ENCODE data around the gene FYB1. TPM values are rescaled to one million over a fixed set of nuclear protein-coding genes. Genes with fewer than 3 reads are reported as not detected.

FYB1 gene
- total and polyA plus RNA-seq, 2 of the 4 experiments (the other 2 are of a cell fraction) = not detected

DNA sequence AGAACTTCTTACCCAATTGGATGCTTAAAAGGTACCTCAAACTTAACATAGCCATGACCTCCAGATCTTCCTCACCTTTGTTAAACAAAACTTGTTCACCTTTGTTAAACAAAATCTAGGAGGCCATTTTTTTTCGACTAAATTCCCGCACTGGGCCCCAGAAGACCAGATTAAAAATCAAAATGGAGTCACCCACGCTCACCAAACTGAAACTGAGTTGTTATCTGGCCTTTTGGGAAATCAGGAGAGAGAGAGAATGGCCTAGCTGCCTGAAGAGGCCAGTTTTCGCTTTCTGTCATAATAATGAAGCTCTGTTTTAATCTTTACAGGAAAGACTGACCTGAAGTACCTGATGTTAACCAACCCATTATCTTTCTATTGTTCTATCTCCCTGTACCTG lies 69.4 kb downstream of the FYB1 start:
- H3K36me3 ChIP-seq (ENCODE audit: control insufficient read depth, insufficient read depth, low read length) = no peaks in the 10 kb centered on the region
- no CpG with 5 or more reads among the region's 4 CpGs for WGBS, 2 experiments (ENCODE audit: extremely low coverage in 2 of 2, insufficient read length in 1 of 2)
- no TSS peak for BruUV-seq (replicated peaks)
- no peak overlapping the region for H3K4me3 ChIP-seq (ENCODE audit: insufficient read depth, low read depth, low read length)
- ChIA-PET CTCF (no interaction called here), POLR2A (ENCODE audit: unreplicated experiment) (no interaction called here)
- no peak for DNase-seq
- no peak overlapping the region for H3K18ac ChIP-seq (ENCODE audit: low read depth, low read length)
- H3K4ac ChIP-seq (ENCODE audit: low read depth, low read length) = no peak overlapping the region
- intact Hi-C loops (cut with micrococcal nuclease) (loop anchor here (2.0 kb wide), 2 partner anchors 133 to 421 kb away; no protein-coding TSS in a partner anchor), dilution Hi-C loops (cut with HindIII; ENCODE audit: low sequenced_read_pairs, unreplicated experiment) (no loop called here), in situ Hi-C loops (cut with MboI; ENCODE audit: low sequenced_read_pairs) (loop anchor here (10.0 kb wide), 1 partner anchor 135 kb away; no protein-coding TSS in a partner anchor)
- no peak overlapping the region for H4K8ac ChIP-seq (ENCODE audit: low read depth in 2 of 2, low read length in 2 of 2)
- no peak overlapping the region for H2BK15ac ChIP-seq (ENCODE audit: low read depth, low read length)
- no peak overlapping the region for H4K91ac ChIP-seq (ENCODE audit: insufficient read depth, low read depth, low read length)
- no peak overlapping the region for H2BK5ac ChIP-seq (ENCODE audit: low read depth, low read length, poor library complexity, severe bottlenecking)
- no peaks in the 10 kb centered on the region for H3K79me1 ChIP-seq (ENCODE audit: low read depth in 1 of 2, low read length in 2 of 2)
- H4K20me1 ChIP-seq (ENCODE audit: insufficient read depth, low read length) = no peaks in the 10 kb centered on the region
- no peak overlapping the region for H2AFZ ChIP-seq (replicated peaks; ENCODE audit: low read length, poor library complexity)
- no peaks in the 10 kb centered on the region for H3K9me3 ChIP-seq (ENCODE audit: control insufficient read depth, insufficient read depth, low read length)
- no peak overlapping the region for H2AK5ac ChIP-seq (ENCODE audit: low read depth, low read length)
- H3K14ac ChIP-seq (replicated peaks; ENCODE audit: low read depth, low read length) = no peak overlapping the region
- no peak overlapping the region for H3K9ac ChIP-seq (ENCODE audit: low read depth, low read length)
- H3K9me1 ChIP-seq (ENCODE audit: insufficient read depth, low read length) = no peaks in the 10 kb centered on the region
- H2BK120ac ChIP-seq (ENCODE audit: low read depth, low read length) = no peak overlapping the region
- no peak overlapping the region for H3K4me2 ChIP-seq (ENCODE audit: low read depth, low read length)
- H3K27me3 ChIP-seq (ENCODE audit: control insufficient read depth, insufficient read depth, low read length) = no peaks in the 10 kb centered on the region
- H3K4me1 ChIP-seq (ENCODE audit: control insufficient read depth, insufficient read depth, low read length) = no peaks in the 10 kb centered on the region
- H3K23ac ChIP-seq (ENCODE audit: low read depth, low read length) = no peak overlapping the region
- H3K56ac ChIP-seq (ENCODE audit: extremely low read depth, insufficient read depth, low read length) = no peak overlapping the region
- ATAC-seq (ENCODE audit: low read depth) = no peak
- no peak overlapping the region; the same call in 1 of the 2 replicates for H2BK20ac ChIP-seq (ENCODE audit: low read depth, low read length)
- no peak overlapping the region for H4K5ac ChIP-seq (ENCODE audit: low read depth, low read length)
- no peak overlapping the region for H2AK9ac ChIP-seq (replicated peaks; ENCODE audit: low read depth, low read length, poor library complexity)
- no peak for TF ChIP-seq MAFK (IDR thresholded peaks at IDR 0.05; ENCODE audit: low read depth, low read length)
- TF ChIP-seq SMC3 (IDR thresholded peaks at IDR 0.05; ENCODE audit: low read depth, low read length) = no peak
- no peak for TF ChIP-seq MXI1 (IDR thresholded peaks at IDR 0.05; ENCODE audit: borderline replicate concordance, low read depth, low read length)
- TF ChIP-seq RAD21 (IDR thresholded peaks at IDR 0.05; ENCODE audit: low read length) = no peak
- no peak for TF ChIP-seq MAZ (IDR thresholded peaks at IDR 0.05; ENCODE audit: borderline replicate concordance, low read depth, low read length)
- TF ChIP-seq NFE2L2 (IDR thresholded peaks at IDR 0.05; ENCODE audit: low read depth, low read length) = no peak
- no peak for TF ChIP-seq CHD1 (IDR thresholded peaks at IDR 0.05; ENCODE audit: low read depth, low read length)
- no peak for TF ChIP-seq FOS (IDR thresholded peaks at IDR 0.05; ENCODE audit: low read depth, low read length)
- no peak for TF ChIP-seq BHLHE40 (IDR thresholded peaks at IDR 0.05; ENCODE audit: low read depth, low read length)
- no peak for TF ChIP-seq POLR2A (IDR thresholded peaks at IDR 0.05; ENCODE audit: low read depth, low read length)
- TF ChIP-seq RCOR1 (IDR thresholded peaks at IDR 0.05; ENCODE audit: insufficient replicate concordance, low read length) = no peak
- no peak for TF ChIP-seq RFX5 (IDR thresholded peaks at IDR 0.05; ENCODE audit: low read depth, low read length)
- TF ChIP-seq, protein P1, sequence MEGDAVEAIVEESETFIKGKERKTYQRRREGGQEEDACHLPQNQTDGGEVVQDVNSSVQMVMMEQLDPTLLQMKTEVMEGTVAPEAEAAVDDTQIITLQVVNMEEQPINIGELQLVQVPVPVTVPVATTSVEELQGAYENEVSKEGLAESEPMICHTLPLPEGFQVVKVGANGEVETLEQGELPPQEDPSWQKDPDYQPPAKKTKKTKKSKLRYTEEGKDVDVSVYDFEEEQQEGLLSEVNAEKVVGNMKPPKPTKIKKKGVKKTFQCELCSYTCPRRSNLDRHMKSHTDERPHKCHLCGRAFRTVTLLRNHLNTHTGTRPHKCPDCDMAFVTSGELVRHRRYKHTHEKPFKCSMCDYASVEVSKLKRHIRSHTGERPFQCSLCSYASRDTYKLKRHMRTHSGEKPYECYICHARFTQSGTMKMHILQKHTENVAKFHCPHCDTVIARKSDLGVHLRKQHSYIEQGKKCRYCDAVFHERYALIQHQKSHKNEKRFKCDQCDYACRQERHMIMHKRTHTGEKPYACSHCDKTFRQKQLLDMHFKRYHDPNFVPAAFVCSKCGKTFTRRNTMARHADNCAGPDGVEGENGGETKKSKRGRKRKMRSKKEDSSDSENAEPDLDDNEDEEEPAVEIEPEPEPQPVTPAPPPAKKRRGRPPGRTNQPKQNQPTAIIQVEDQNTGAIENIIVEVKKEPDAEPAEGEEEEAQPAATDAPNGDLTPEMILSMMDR (conservative IDR thresholded peaks at IDR 0.05; ENCODE audit: low read depth, low read length) = no peak
- TF ChIP-seq, protein P2, sequence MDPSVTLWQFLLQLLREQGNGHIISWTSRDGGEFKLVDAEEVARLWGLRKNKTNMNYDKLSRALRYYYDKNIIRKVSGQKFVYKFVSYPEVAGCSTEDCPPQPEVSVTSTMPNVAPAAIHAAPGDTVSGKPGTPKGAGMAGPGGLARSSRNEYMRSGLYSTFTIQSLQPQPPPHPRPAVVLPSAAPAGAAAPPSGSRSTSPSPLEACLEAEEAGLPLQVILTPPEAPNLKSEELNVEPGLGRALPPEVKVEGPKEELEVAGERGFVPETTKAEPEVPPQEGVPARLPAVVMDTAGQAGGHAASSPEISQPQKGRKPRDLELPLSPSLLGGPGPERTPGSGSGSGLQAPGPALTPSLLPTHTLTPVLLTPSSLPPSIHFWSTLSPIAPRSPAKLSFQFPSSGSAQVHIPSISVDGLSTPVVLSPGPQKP (IDR thresholded peaks at IDR 0.05; ENCODE audit: borderline replicate concordance, low read depth, low read length) = no peak
- H3K27ac ChIP-seq (ENCODE audit: insufficient read depth, low read length) = no peak overlapping the region
